Measurements from ENCODE around the gene TAS2R1.

GRCh38 chr5:9670371-9670770, 40.2 kb upstream of the TAS2R1 start:
- no peak for TF ChIP-seq CTCF (IDR thresholded peaks at IDR 0.05 in 2 of 3, conservative IDR thresholded peaks at IDR 0.05 in 1 of 3; ENCODE audit: borderline replicate concordance in 1 of 3, insufficient read depth in 1 of 3, low read depth in 2 of 3, low read length in 2 of 3)
- TF ChIP-seq POLR2AphosphoS5 (IDR thresholded peaks at IDR 0.05; ENCODE audit: low read depth, low read length), result no peak
- TF ChIP-seq REST (IDR thresholded peaks at IDR 0.05; ENCODE audit: low read depth), result no peak
- no peak for TF ChIP-seq ZNF274 (IDR thresholded peaks at IDR 0.05; ENCODE audit: low read depth, low read length)
- TF ChIP-seq POLR2A (IDR thresholded peaks at IDR 0.05; ENCODE audit: borderline replicate concordance, extremely low read depth, insufficient read depth, insufficient read length), result no peak
- no peak for TF ChIP-seq RAD21 (IDR thresholded peaks at IDR 0.05; ENCODE audit: low read depth)
- no peak for TF ChIP-seq CEBPB (IDR thresholded peaks at IDR 0.05; ENCODE audit: low read depth)

All from HCT116 (cell line).